GM12878 (cell line): Measurements from ENCODE around the gene CLASP1.

Experiments
- SUZ12 ChIP-seq: fragments of 200-600 bp; sonication (generic); IDR thresholded peaks from one replicate; pipeline ENCODE4 v1.6.1; 2018; ENCODE audit warnings: antibody characterized with exemption, mild to moderate bottlenecking; ENCODE audit not compliant: unreplicated experiment
- ZNF274 ChIP-seq: IDR thresholded peaks from one replicate; pipeline ENCODE4 v1.8.0; 2011; ENCODE audit not compliant: insufficient read length, insufficient read depth
- TF ChIP-seq, protein P1 (sequence below): fragments of 450-650 bp; IDR thresholded peaks from 2 replicates; pipeline ENCODE4 v1.6.1; 2018; ENCODE audit warnings: borderline replicate concordance, mild to moderate bottlenecking; ENCODE audit not compliant: partially characterized antibody
- TF ChIP-seq, protein P2 (sequence below), 3 experiments: IDR thresholded peaks in 2 of 3; conservative IDR thresholded peaks in 1 of 3; 2 replicates each; pipeline ENCODE4 v1.5.1; 2011; ENCODE audit warnings: low read depth in 3 of 3, low read length in 3 of 3, mild to moderate bottlenecking in 3 of 3, control low read depth in 2 of 3, moderate library complexity in 2 of 3, inconsistent platforms in 1 of 3, mixed read lengths in 1 of 3; ENCODE audit not compliant: control insufficient read depth in 2 of 3, insufficient read depth in 1 of 3; ENCODE audit errors: extremely low read depth in 1 of 3

DNA sequence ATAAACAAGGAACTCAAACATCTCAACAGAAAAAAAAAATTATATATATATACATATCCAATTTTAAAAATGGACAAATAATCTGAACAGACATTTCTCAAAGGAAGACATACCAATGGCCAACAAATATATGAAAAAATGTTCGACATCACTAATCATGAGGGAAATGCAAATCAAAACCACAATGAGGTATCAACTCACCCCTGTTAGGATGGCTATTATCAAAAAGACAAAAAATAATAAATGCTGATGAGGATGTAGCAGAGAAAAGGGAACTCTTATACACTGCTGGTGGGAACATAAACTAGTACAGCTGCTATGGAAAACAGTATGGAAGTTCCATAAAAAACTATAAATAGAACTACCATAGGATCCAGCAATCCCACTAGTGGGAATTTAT is 46.1 kb downstream of the CLASP1 start:
- TF ChIP-seq, protein P1, sequence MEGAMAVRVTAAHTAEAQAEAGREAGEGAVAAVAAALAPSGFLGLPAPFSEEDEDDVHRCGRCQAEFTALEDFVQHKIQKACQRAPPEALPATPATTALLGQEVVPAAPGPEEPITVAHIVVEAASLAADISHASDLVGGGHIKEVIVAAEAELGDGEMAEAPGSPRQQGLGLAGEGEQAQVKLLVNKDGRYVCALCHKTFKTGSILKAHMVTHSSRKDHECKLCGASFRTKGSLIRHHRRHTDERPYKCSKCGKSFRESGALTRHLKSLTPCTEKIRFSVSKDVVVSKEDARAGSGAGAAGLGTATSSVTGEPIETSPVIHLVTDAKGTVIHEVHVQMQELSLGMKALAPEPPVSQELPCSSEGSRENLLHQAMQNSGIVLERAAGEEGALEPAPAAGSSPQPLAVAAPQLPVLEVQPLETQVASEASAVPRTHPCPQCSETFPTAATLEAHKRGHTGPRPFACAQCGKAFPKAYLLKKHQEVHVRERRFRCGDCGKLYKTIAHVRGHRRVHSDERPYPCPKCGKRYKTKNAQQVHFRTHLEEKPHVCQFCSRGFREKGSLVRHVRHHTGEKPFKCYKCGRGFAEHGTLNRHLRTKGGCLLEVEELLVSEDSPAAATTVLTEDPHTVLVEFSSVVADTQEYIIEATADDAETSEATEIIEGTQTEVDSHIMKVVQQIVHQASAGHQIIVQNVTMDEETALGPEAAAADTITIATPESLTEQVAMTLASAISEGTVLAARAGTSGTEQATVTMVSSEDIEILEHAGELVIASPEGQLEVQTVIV: no peak
- TF ChIP-seq, protein P2, sequence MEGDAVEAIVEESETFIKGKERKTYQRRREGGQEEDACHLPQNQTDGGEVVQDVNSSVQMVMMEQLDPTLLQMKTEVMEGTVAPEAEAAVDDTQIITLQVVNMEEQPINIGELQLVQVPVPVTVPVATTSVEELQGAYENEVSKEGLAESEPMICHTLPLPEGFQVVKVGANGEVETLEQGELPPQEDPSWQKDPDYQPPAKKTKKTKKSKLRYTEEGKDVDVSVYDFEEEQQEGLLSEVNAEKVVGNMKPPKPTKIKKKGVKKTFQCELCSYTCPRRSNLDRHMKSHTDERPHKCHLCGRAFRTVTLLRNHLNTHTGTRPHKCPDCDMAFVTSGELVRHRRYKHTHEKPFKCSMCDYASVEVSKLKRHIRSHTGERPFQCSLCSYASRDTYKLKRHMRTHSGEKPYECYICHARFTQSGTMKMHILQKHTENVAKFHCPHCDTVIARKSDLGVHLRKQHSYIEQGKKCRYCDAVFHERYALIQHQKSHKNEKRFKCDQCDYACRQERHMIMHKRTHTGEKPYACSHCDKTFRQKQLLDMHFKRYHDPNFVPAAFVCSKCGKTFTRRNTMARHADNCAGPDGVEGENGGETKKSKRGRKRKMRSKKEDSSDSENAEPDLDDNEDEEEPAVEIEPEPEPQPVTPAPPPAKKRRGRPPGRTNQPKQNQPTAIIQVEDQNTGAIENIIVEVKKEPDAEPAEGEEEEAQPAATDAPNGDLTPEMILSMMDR (IDR thresholded peaks at IDR 0.05 in 2 of 3, conservative IDR thresholded peaks at IDR 0.05 in 1 of 3; ENCODE audit: control insufficient read depth in 2 of 3, extremely low read depth in 1 of 3, insufficient read depth in 1 of 3, low read depth in 3 of 3, low read length in 3 of 3): no peak
- TF ChIP-seq SUZ12 (no peak), ZNF274 (no peak)
